ENCODE results near the gene CDKN2A.
"Not testable (repeated sequence)": the region's sequence is repeated elsewhere in the genome, so short reads cannot be mapped to it uniquely, and the experiment has no call there.

The CDKN2A gene

DNA sequence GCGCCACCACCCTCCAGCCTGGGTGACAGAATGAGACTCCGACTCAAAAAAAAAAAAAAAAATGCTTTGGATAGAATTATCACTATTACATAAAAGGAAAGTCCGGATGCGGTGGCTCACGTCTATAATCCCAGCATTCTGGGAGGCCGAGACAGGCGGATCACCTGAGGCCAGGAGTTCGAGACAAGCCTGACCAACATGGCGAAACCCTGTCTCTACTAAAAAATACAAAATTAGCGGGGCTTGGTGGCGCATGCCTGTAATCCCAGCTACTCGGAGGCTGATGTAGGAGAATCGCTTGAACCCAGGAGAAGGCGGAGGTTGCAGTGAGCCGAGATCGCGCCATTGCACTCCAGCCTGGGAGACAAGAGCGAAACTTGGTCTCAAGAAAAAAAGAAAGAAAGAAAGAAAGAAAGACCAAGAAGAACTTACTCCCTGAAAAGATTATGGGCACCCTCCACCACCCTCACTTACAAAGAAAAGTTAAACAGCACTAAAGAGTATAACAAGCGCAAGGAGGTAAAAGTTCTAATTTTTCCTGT, 17.8 kb downstream of the CDKN2A start:
- DNase-seq = no peak

DNA sequence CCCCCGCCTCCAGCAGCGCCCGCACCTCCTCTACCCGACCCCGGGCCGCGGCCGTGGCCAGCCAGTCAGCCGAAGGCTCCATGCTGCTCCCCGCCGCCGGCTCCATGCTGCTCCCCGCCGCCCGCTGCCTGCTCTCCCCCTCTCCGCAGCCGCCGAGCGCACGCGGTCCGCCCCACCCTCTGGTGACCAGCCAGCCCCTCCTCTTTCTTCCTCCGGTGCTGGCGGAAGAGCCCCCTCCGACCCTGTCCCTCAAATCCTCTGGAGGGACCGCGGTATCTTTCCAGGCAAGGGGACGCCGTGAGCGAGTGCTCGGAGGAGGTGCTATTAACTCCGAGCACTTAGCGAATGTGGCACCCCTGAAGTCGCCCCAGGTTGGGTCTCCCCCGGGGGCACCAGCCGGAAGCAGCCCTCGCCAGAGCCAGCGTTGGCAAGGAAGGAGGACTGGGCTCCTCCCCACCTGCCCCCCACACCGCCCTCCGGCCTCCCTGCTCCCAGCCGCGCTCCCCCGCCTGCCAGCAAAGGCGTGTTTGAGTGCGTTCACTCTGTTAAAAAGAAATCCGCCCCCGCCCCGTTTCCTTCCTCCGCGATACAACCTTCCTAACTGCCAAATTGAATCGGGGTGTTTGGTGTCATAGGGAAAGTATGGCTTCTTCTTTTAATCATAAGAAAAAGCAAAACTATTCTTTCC, 19.3 kb downstream of the CDKN2A start:
- DNase-seq = no peak

DNA sequence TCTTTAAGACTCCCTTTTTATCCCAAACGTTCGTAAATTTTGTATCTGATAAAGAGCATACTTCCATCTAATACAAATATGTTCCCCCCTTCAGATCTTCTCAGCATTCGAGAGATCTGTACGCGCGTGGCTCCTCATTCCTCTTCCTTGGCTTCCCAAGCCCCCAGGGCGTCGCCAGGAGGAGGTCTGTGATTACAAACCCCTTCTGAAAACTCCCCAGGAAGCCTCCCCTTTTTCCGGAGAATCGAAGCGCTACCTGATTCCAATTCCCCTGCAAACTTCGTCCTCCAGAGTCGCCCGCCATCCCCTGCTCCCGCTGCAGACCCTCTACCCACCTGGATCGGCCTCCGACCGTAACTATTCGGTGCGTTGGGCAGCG, 19.9 kb downstream of the CDKN2A start:
- no peak for DNase-seq

GRCh38 chr9:21972361-21972760, 21.8 kb downstream of the CDKN2A start:
- DNase-seq = no peak

GRCh38 chr9:21970800-21971640, 23.2 kb downstream of the CDKN2A start:
- no peak for DNase-seq

- no peak for DNase-seq
Measured at GRCh38 chr9:21969951-21970799, 24.0 kb downstream of the CDKN2A start.

- no peak for DNase-seq
Measured at GRCh38 chr9:21969011-21969940, 24.9 kb downstream of the CDKN2A start.

DNA sequence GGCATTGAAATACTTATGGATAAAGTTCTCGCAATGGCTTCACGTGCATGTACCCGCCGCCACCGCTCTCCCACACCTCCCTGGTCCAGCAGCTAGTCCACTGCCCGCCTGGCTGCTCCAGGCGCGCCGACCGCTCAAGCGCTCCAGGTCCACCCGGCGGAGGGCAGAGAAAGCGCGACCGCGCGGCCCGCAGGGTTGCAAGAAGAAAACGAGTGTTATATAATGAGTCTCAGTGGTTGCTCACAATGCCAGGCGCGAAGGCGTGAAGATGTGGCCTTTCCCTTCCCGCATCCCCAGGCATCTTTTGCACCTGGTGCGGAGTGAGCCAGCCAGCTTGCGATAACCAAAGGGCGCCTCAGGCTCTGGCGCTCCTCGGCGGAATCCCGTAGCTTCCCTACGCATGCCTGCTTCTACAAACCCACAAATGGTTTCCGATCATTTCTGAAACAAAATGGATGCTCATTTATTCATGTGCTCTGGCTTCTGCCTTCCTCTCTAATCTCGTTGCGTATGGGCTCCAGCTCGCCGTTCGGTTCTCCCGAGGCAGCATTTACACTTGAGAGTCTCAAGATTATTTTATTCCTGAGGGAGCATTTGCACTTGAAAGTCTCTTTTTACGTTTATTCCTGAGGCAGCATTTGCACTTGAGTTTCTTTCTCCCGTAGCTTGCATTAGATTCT, 25.7 kb downstream of the CDKN2A start:
- DNase-seq = no peak

GRCh38 chr9:21967702-21968101, 26.5 kb downstream of the CDKN2A start:
- no peak for DNase-seq

DNA sequence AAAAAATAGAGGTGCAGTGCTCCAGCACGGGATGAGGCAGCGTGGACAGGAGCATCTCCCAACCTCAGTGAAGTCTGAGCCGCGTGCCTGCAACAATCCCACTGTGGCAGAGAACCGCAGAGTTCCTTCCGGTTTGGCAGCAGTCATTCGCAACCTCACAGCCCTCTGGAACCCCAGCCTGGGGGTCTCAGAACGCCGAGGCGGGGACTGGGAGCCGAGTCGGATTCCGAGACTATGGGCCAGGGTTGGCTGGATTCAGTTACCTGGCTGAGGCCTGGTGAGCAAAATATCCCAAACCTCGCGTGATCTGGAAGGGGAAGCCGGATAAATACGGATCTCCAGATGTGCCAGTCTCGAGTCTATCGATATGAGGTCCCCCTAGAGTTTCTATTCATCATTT, 27.0 kb downstream of the CDKN2A start:
- DNase-seq = no peak

DNA sequence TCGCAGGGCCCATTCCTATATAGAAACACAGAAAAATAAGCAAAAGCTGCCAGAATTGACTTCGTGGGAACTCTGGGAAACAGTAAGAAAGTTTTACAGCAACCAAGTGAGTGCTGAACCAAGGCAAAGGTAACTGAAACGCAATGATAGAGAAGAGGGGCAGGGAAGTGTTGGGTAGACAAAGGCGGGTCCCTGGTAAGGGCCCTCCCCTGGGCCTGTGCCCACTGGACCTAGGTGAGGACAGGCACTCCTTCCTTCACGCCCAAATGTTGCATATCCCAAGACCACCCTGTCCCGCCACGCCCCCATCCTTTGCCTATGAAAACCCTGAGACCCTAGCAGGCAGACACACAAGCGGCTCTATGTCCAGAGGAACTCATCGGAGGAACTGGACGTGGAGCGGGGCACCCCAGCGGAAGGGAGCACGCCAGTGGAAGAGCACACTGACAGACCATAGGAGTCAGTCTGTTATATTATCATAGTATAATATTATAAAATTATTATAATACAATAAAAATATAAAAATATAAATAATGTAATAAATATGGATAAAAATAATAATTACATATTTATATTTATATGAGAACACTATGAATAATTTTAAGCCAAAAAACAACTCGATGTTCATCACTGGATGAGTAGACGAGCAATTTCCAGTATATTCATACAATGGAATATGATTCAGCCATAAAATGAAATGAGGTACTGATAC, 27.9 kb downstream of the CDKN2A start:
- DNase-seq = no peak

DNA sequence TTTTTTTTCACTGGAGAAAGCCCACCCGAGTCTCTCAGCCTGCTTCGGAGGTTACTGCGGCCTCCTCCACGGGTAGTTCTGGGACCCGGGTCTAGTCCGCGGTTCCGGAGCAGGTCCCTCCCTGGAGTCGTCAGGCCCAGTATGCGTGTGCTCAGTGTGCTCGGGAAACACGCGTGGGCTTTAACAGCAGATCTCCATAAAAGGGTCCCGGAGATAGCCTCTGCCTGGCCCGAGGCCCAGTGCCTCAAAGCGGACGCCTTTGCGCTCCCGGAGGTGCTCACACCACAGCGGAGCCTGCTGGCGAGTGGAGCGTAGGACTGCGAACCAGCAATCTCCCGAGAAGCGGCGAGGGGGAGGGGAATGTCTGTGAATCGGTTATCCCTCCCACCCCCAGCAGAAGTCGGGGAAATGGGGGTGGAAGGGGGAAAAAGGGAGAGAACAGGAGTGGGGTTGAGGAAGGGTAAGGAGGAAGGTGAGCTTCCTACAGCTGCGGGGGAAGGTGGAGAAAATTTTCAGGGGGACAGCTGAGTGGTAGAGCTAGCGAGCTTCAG, 28.7 kb downstream of the CDKN2A start:
- no peak for DNase-seq

DNA sequence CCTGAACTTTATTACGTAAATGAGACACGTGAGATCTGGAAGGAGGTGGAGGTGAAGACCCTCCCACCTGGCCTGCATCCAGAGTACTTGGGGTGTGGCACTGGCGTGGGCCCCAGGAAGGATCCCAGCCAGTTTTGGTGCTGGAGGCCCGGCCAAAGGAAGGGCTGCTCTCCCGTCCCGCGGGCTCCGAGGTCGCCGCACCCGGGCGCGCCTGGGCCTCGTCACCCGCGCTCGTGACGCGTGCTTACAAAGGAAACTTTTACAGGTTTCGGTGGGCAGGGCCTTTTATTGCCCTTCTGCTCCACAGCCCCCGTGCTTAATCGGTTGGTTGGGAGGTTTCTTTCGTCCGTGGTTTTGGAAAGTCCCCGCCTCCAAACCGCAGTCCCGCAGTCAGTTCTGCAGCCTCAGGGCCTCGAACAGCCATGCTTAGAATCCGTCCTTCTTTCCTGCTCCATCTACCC, 29.2 kb downstream of the CDKN2A start:
- DNase-seq = no peak

- DNase-seq = no peak
Measured at GRCh38 chr9:21961569-21961968, 32.6 kb downstream of the CDKN2A start.

- DNase-seq = not testable (repeated sequence)
Measured at GRCh38 chr9:21959268-21959667, 34.9 kb downstream of the CDKN2A start.

DNA sequence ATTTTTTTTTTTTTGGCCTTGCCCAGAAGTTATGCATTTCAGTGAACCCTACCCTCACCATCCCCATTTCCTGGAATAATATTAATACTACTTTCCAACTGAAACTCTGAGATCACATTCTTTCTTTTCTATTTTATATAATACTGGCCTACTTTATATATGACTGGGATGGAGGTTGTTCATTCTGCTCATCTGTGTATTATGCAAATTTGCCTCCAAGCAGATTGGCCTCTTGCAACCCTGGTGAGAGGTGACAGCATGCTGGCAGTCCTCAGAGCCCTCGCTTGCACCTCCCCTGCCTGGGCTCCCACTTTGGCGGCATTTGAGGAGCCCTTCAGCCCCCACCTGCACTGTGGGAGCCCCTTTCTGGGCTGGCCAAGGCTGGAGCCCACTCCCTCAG, 35.4 kb downstream of the CDKN2A start:
- DNase-seq = no peak

DNA sequence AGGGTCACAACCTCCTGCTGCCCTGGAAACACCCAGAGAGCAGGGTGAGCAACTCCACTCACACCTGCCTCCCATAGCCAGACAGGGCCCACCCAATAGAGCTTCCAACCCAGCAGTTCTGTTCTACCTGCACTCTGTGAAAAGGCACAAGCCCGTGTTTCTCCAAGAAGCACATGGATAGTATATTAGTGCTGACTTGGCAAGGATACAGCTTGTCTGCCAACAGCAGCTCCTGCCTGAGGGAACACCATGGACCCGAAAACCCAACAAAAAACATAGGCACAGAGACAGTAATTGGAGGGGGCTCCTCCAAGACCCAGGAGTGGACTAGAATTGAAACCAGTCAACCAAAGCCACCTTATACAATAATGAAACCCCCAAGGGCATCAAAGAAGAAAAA, 48.6 kb downstream of the CDKN2A start:
- DNase-seq = no peak

GRCh38 chr9:21943464-21943863, 50.7 kb downstream of the CDKN2A start:
- no peak for DNase-seq

- DNase-seq = no peak
Measured at GRCh38 chr9:21941337-21941995, 52.7 kb downstream of the CDKN2A start.

- no peak for DNase-seq
Measured at GRCh38 chr9:21936161-21936560, 58.0 kb downstream of the CDKN2A start.
